IPS-NIHi7 (cell line): ENCODE results near the gene NADK.

Source experiments
- DNase-seq: peaks from one replicate; pipeline ENCODE4 v3.0.0; 2012; ENCODE audit warnings: mixed read lengths; ENCODE audit errors: extremely low spot score

NADK gene, protein sequence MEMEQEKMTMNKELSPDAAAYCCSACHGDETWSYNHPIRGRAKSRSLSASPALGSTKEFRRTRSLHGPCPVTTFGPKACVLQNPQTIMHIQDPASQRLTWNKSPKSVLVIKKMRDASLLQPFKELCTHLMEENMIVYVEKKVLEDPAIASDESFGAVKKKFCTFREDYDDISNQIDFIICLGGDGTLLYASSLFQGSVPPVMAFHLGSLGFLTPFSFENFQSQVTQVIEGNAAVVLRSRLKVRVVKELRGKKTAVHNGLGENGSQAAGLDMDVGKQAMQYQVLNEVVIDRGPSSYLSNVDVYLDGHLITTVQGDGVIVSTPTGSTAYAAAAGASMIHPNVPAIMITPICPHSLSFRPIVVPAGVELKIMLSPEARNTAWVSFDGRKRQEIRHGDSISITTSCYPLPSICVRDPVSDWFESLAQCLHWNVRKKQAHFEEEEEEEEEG

DNA sequence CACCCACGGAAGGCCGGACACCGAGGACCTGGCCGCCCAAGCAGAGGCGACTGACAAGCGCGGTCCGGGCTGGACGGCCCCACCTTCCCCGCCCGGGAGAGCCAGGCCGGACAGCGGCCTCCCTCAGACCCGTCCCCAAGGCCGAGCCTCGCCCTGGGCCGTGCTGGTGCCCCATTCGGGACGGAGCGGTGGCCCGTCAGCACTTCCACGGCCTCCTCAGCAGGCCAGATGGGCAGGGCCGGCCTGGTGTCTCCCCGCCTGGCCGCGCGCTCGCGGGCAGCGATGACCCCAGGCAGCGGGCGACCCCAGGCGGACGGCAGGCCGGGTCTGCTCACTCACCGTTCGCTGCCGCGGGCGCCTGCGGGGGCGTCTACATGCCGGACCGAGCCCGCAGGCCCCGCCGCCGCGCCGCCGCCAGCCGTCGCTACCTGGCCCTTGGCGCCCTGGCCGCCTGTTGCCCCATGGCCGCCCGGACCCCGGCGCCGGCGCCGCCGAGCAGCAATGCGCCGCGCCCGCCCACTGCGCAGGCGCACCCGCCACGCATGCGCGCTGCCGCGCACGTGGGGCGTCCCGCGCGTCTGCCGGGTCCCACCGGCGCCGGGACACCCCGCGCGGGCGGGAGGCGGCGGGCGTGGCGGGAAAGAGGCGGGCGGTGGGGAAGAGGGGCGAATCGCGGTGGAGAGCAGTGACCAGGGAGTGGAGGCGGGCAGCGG lies at the start of gene NADK:
NADK (minus strand) TSS at position 521 of the 713 bp plus-strand sequence. CDS start 13,064 bp downstream, outside the sequence.
- DNase-seq: peak; percentile 82

- DNase-seq: no peak
Measured at GRCh38 chr1:1827089-1827848, 49.0 kb upstream of the NADK start.

DNA sequence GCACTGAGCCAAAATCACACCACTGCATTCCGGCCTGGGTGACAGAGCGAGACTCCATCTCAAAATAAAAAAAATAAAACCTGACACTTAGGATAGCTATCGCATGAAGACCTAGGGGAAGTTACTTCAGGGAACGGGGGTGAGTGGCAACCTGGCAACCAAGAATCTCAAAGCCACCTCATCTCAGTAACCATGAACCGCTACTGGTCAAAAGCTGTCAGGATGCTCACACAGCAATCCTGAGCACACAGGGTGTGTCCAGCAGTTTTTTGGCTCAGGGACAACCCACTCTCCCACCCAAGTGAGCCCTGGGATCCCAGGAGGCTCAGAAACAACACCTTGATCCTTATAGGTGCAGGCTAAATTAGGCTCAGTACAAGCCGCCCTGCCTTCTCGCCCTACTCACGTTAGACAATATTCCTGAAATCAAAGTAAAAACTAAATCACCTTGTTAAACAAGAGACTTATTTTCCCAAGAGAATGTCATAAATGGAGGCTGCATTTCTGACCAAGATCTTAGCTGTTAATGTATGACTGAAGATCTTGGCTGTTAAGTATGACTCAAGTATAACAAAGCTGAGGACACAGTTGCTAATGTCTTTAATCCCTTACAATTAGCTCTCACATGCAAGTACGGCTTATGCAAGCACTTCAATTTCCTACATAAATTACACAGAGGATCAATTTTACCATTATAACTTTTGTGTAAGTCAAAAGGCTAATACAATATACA lies 48.3 kb upstream of the NADK start:
- DNase-seq: no peak

DNA sequence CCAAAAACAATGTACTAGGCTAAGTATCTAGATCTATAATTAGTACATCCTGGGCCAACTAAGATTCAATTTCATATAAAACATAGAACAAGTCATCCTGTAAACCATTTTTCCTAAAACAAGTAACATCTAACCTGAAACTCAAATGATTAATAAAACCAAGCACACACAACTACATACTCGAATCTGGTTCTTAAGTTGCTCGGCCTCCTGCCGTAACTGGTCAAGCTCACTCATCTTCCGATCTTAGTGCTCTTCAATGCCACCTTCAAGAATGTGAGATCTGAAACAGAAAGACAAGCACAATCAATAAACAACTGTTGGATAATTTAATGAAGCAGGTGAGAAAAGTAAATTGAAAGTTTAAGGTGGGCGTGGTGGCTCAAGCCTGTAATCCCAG lies 46.9 kb upstream of the NADK start:
- no peak for DNase-seq

GRCh38 chr1:1819762-1820161 lies 41.5 kb upstream of the NADK start:
- no peak for DNase-seq

DNA sequence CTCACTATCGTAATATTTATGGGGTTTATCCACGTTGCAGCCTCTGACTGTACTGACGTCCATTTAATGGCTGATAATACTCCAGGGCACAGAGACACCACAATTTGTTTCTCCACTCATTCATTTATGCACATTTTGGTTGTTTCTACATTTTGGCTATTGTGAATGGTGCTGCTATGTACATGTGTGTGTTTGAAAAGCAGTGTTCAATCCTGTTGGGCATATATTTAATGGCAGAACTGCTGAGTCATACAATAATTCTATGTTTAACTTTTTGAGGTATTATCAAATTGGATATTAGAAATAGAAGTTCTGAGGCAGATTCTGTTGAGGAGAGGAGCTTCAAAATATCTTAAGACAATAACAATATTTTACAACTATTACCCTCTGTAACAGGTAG lies 39.0 kb upstream of the NADK start:
- DNase-seq: no peak

DNA sequence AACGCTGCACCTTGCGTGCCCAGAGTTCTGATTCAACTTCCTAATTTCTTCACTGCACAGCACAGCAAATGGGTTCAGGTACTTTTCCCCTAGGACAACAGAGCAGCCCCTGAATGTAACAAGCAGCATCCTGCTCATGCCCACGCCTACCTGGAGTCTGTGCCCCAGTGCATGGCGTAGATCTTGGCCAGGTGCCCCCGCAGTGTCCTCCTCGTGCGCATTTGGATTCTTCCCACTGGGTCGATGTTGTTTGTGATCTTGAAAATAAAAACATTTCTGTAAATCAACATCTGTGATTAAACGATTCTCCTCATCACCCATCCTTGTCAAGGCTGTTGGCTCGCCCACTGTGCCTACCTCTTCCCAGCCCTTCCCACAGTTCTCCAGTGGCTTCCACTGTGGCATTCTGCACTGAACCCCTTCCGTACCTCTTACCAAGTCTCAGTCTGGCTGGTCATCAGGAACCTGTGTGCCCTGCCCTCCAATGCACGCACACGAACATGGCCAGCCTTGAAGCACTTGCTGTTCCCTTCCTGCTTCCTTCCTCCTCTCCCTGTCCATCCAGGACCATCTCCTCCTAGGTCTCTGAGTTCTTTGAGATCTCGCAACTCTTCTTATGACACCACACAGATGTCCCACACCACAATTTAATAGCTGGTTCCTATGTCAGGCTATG lies 37.5 kb upstream of the NADK start:
- DNase-seq: no peak

DNA sequence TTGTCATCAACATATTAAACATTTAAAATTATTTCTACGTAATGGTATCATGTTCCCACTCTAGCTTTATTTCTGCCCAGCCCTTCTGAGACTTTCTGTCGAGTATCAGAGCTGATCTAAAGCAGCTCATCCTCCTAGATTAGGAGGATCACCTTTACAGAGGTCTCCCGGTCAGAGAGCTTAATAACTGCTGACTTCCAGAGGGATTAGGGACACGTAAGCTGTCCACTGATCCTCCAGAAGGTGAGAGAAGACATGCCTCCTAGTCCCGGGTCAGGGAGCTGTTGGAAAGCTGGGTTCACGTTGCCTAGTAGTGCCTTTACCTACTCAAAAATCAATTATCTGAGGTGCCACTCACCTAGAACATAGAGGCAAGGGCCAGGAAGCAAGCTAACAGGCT lies 31.2 kb upstream of the NADK start:
- no peak for DNase-seq

- no peak for DNase-seq
Measured at GRCh38 chr1:1808206-1808605, 29.9 kb upstream of the NADK start.

- no peak for DNase-seq
Measured at GRCh38 chr1:1806890-1807289, 28.6 kb upstream of the NADK start.

DNA sequence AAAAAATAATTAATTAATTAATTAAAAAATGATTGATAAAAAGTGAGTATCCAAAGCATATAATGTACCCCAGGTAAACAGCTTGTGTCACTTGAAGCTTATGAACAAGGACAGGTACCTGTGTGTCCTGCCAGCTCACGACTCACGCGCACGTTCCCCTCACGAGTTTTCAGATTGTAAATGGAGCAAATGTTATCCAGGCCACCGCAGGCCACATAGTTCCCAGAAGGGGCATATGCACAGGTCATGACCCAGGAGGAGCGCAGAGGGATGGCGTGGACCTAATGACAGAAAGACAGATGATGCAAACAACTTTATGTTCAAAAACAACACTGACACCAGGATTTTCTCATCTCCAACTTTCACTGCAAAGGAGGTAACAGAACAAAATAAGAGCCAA lies 26.0 kb upstream of the NADK start:
- DNase-seq: no peak

- DNase-seq: no peak
Measured at GRCh38 chr1:1802871-1803270, 24.6 kb upstream of the NADK start.

GRCh38 chr1:1799716-1800115 lies 21.4 kb upstream of the NADK start:
- no peak for DNase-seq

- no peak for DNase-seq
Measured at GRCh38 chr1:1797731-1798341, 19.6 kb upstream of the NADK start.

DNA sequence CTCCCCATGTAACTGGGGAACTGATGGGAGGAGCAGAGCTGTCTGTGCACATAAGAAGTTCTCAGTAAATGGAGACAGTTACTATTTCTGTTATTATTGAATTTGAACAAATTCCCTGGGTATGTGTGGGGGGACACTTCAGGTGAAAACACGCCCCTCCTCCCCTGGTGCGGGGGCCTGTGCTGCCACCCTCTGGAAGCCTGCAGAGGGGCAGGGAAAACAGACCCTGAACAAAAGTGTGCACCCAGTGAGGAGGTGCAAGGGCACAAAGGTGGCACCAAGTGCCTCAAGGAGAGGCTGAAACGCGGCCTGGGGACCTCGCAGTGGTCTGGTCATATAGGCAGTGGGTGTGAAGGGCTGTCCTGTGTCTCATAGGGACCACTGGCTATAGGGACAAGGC lies 18.2 kb upstream of the NADK start:
- DNase-seq: peak; percentile 29

DNA sequence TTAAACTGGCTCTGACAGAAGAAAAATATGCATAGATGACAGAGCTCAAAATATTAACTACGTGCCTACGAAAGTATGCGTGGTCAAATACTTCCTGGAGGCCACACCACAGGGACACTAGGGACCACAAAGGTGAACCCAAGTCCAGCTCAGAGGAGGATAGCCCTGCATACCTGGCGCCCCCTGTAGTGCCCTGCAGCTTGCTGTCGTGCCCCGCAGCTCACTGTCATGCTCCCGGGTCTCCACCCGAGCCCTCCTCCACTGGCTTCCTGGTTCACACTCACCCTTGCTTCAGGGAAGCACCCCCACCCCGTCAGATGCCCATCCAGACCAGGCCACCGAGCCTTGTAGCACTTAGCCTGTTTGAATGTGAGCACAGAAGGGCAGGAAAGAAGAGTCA lies 16.7 kb upstream of the NADK start:
- no peak for DNase-seq

- no peak for DNase-seq
Measured at GRCh38 chr1:1793481-1794244, 15.4 kb upstream of the NADK start.

GRCh38 chr1:1788646-1789431 lies 10.6 kb upstream of the NADK start:
- peak; percentile 59 for DNase-seq

GRCh38 chr1:1788136-1788535 lies 9.9 kb upstream of the NADK start:
- no peak for DNase-seq
